ENCODE results near the gene KCNA10.

DNA sequence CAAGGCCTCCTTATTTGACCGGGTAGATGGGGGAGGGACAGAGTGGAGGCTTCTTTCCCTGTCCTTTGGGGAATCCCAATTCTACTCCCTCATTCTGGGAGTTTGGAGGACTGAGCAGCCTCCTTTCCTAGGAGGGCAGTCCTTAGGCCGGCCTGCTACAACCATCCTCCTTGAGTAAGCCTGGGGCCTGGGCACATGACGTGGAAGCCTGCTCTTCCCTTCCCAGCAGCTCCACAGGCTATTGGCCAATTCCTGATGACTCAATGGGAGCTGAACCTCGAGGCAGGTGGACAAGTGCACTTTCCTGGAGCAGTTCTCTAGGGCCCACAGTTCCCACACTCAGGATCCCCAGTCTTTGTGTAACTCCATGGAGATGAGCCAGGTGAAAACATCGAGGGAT, 3.1 kb downstream of the KCNA10 start:
- TF ChIP-seq, protein P1, sequence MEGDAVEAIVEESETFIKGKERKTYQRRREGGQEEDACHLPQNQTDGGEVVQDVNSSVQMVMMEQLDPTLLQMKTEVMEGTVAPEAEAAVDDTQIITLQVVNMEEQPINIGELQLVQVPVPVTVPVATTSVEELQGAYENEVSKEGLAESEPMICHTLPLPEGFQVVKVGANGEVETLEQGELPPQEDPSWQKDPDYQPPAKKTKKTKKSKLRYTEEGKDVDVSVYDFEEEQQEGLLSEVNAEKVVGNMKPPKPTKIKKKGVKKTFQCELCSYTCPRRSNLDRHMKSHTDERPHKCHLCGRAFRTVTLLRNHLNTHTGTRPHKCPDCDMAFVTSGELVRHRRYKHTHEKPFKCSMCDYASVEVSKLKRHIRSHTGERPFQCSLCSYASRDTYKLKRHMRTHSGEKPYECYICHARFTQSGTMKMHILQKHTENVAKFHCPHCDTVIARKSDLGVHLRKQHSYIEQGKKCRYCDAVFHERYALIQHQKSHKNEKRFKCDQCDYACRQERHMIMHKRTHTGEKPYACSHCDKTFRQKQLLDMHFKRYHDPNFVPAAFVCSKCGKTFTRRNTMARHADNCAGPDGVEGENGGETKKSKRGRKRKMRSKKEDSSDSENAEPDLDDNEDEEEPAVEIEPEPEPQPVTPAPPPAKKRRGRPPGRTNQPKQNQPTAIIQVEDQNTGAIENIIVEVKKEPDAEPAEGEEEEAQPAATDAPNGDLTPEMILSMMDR (IDR thresholded peaks at IDR 0.05) = no peak
- TF ChIP-seq EP300 (IDR thresholded peaks at IDR 0.05) (no peak), POLR2A (IDR thresholded peaks at IDR 0.05) (no peak)
